ENCODE data around the gene BRD4. TPM values are rescaled to one million over a fixed set of nuclear protein-coding genes. Genes with fewer than 3 reads are reported as not detected.

Gene BRD4
- total RNA-seq, 2 experiments from 2014 or later: 33.6 to 143 TPM

DNA sequence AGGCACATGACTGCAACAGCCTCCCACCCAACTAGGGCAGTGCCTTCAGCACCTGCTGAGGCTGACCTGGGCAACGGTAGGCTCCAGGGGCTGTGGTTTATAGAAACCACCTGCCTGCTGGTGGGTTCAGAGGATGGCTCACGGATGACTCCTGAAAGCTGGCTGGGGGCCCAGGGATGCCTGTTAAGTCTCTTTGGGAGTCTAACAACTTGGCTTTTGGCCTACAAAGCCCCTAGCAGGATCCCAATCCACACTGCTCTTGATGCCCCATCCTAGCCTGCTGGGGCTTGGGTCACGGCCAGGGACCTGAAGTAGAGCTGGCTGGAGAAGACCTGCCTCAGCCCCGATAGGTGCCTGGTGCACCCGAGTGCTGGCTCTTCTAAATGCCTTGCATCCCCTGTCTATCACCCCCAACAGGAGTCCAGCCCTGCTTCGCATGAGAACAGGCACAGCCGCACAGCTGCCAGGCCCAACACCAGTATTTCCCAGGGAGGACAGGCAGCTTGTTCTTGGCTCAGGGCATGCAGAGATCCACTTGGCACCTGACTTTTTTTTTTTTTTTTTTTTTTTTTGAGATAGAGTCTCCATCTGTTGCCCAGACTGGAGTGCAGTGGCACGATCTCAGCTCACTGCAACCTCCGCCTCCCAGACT, 91.0 kb downstream of the BRD4 start:
- no peak for DNase-seq (ENCODE audit: low spot score)
- ChIA-PET POLR2A (interaction anchor here (0.6 kb wide), 2 partner anchors 216 to 242 kb away, joined by 3 to 4 read pairs; no protein-coding TSS in a partner anchor), CTCF (ENCODE audit: unreplicated experiment) (no interaction called here)
- no peak overlapping the region for H3K27ac ChIP-seq (ENCODE audit: low read depth, low read length, poor library complexity, severe bottlenecking)
- BruUV-seq (replicated peaks): no TSS peak
- no peaks in the 10 kb centered on the region for H3K9me2 ChIP-seq (ENCODE audit: insufficient read depth, low read length)
- H4K20me1 ChIP-seq (ENCODE audit: insufficient read depth, low read length): no peaks in the 10 kb centered on the region
- no peaks in the 10 kb centered on the region for H3K4me1 ChIP-seq (ENCODE audit: insufficient read depth, low read length, poor library complexity, severe bottlenecking)
- TF ChIP-seq, protein P1, sequence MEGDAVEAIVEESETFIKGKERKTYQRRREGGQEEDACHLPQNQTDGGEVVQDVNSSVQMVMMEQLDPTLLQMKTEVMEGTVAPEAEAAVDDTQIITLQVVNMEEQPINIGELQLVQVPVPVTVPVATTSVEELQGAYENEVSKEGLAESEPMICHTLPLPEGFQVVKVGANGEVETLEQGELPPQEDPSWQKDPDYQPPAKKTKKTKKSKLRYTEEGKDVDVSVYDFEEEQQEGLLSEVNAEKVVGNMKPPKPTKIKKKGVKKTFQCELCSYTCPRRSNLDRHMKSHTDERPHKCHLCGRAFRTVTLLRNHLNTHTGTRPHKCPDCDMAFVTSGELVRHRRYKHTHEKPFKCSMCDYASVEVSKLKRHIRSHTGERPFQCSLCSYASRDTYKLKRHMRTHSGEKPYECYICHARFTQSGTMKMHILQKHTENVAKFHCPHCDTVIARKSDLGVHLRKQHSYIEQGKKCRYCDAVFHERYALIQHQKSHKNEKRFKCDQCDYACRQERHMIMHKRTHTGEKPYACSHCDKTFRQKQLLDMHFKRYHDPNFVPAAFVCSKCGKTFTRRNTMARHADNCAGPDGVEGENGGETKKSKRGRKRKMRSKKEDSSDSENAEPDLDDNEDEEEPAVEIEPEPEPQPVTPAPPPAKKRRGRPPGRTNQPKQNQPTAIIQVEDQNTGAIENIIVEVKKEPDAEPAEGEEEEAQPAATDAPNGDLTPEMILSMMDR (conservative IDR thresholded peaks at IDR 0.05; ENCODE audit: low read length): no peak
- TF ChIP-seq EZH2phosphoT487 (IDR thresholded peaks at IDR 0.05; ENCODE audit: borderline replicate concordance, low read depth, low read length): no peak
- no peaks in the 10 kb centered on the region for H3K9me3 ChIP-seq (ENCODE audit: low read length)
- H3K36me3 ChIP-seq (ENCODE audit: insufficient read depth, low read length): peaks cover 86% of the 10 kb centered on the region
- no peak overlapping the region for H2AFZ ChIP-seq (ENCODE audit: low read length)
- intact Hi-C loops (cut with micrococcal nuclease; ENCODE audit: unreplicated experiment): no loop called here
- no peaks in the 10 kb centered on the region for H3K79me2 ChIP-seq (ENCODE audit: insufficient read depth, low read depth, low read length)
- H3K4me3 ChIP-seq (ENCODE audit: low read depth, low read length, poor library complexity, severe bottlenecking): no peak overlapping the region
- H3K4me2 ChIP-seq (ENCODE audit: low read length): no peak overlapping the region

GRCh38 chr19:15240515-15240914, 91.8 kb downstream of the BRD4 start:
- Histone ChIP-seq H3K9me3 (ENCODE audit: low read length) (no peaks in the 10 kb centered on the region), H3K36me3 (ENCODE audit: insufficient read depth, low read length) (peaks cover 86% of the 10 kb centered on the region), H4K20me1 (ENCODE audit: insufficient read depth, low read length) (no peaks in the 10 kb centered on the region), H3K9me2 (ENCODE audit: insufficient read depth, low read length) (no peaks in the 10 kb centered on the region), H2AFZ (ENCODE audit: low read length) (no peak overlapping the region), H3K4me3 (ENCODE audit: low read depth, low read length, poor library complexity, severe bottlenecking) (no peak overlapping the region), H3K79me2 (ENCODE audit: insufficient read depth, low read depth, low read length) (no peaks in the 10 kb centered on the region), H3K27ac (ENCODE audit: low read depth, low read length, poor library complexity, severe bottlenecking) (no peak overlapping the region), H3K4me1 (ENCODE audit: insufficient read depth, low read length, poor library complexity, severe bottlenecking) (no peaks in the 10 kb centered on the region), H3K4me2 (ENCODE audit: low read length) (no peak overlapping the region)
- no peak for TF ChIP-seq EZH2phosphoT487 (IDR thresholded peaks at IDR 0.05; ENCODE audit: borderline replicate concordance, low read depth, low read length)
- TF ChIP-seq, protein P1 (conservative IDR thresholded peaks at IDR 0.05; ENCODE audit: low read length): no peak
- DNase-seq (ENCODE audit: low spot score): no peak
- intact Hi-C loops (cut with micrococcal nuclease; ENCODE audit: unreplicated experiment): no loop called here
- ChIA-PET CTCF (ENCODE audit: unreplicated experiment) (no interaction called here), POLR2A (no interaction called here)
- no TSS peak for BruUV-seq (replicated peaks)

GRCh38 chr19:15239337-15239949, 92.9 kb downstream of the BRD4 start:
- H3K27ac ChIP-seq (ENCODE audit: low read depth, low read length, poor library complexity, severe bottlenecking): no peak overlapping the region
- POLR2A ChIA-PET: no interaction called here
- H3K4me2 ChIP-seq (ENCODE audit: low read length): no peak overlapping the region
- no peak for DNase-seq (ENCODE audit: low spot score)
- intact Hi-C loops (cut with micrococcal nuclease; ENCODE audit: unreplicated experiment): no loop called here
- CTCF ChIA-PET (ENCODE audit: unreplicated experiment): no interaction called here
- no peaks in the 10 kb centered on the region for H4K20me1 ChIP-seq (ENCODE audit: insufficient read depth, low read length)
- H3K4me3 ChIP-seq (ENCODE audit: low read depth, low read length, poor library complexity, severe bottlenecking): no peak overlapping the region
- no peaks in the 10 kb centered on the region for H3K79me2 ChIP-seq (ENCODE audit: insufficient read depth, low read depth, low read length)
- H3K9me2 ChIP-seq (ENCODE audit: insufficient read depth, low read length): no peaks in the 10 kb centered on the region
- H3K4me1 ChIP-seq (ENCODE audit: insufficient read depth, low read length, poor library complexity, severe bottlenecking): no peaks in the 10 kb centered on the region
- no peaks in the 10 kb centered on the region for H3K9me3 ChIP-seq (ENCODE audit: low read length)
- H3K36me3 ChIP-seq (ENCODE audit: insufficient read depth, low read length): peaks cover 84% of the 10 kb centered on the region
- H2AFZ ChIP-seq (ENCODE audit: low read length): no peak overlapping the region
- TF ChIP-seq, protein P1 (conservative IDR thresholded peaks at IDR 0.05; ENCODE audit: low read length): no peak
- no peak for TF ChIP-seq EZH2phosphoT487 (IDR thresholded peaks at IDR 0.05; ENCODE audit: borderline replicate concordance, low read depth, low read length)
- BruUV-seq (replicated peaks): no TSS peak

Data from OCI-LY7 (cell line).